HG03342 (cell line): ENCODE results near the gene ACAP3.

Experiments used
- ATAC-seq: cut with Tn5 transposase; IDR thresholded peaks from one replicate; pipeline ENCODE4 v1.9.1; 2021; ENCODE audit warnings: mild to moderate bottlenecking, moderate library complexity; ENCODE audit not compliant: unreplicated experiment

ACAP3 gene

DNA sequence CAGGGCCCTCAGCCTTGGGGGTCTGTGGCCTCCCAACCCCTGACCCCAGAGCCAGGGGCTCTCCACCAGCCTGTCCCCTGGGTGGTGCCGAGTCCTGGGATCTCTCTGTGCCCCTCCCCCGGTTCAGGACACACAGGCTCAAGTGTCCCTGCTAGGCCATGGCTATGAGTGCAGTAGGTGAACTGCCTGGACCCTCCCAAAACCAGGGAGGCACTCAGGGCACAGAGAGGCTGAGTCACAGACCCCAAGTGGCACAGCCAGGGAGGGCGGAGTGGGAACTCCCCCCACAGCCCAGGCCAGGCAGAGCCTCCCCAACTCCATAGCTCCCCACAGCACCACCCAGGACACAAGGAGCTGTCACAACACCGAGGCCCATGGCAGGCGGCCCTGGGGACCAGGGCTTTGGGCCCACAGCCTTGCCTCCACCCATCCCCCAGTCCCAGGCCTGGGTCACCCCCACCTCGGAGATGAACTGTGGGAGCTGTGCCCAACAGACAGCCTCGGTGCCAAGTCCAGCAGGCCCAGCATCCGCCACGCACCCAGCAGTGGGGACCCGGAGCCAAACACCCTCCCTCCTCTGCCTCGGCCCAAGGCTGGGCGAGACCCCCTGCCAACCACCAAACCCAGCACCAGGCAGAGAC is 38.2 kb upstream of the ACAP3 start:
- ATAC-seq: no peak

DNA sequence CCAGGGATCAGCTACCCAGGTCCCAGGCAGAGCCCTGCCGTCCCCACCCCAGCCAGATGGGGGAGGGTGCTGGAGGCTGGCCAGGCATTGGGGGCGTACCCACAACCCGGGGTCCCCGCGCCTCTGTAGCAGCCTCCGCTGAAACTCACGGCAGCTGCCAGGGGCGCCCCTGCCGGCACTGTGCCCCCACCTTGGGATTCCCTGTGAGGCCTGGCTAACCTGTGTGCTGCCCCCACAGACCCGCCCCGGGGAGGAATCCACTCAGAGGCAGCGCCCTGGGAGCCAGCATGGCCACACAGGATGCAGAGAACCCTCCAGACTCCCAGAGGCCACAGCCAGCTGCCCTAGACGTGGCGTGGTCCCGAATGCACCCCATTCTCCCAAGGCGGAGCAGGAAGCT is 37.7 kb upstream of the ACAP3 start:
- ATAC-seq: no peak

DNA sequence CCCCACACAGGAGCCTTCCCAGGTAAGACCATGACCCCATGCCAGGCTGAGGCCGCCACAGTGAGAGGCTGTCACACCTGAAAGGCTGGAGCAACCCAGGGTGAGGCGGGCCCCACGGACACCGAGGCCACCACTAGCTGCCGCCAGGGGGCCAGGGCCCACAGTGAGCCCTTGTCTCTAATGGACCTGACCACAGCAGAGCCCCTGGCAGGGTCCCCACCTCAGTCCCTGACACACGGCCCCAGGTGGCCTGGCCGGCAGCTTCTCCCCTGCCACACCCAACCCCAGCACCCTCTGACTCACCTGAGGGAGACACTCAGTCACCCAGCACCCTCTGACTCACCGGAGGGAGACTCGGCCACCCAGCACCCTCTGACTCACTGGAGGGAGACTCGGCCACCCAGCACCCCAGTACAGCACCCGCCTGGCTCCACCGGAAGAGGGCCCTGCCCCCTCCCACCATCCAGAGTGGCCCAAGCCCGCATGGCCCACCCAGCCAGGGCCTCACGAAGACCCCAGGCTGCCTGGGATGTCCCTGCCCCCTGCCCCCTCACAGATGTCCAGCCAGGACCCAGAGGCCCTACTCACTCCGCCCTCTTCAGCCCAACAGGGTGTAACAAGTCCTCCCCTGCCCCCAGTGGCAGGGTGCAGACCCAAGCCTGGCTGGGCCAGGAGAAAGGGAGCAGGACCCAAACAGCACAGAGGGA is 37.1 kb upstream of the ACAP3 start:
- ATAC-seq: no peak

DNA sequence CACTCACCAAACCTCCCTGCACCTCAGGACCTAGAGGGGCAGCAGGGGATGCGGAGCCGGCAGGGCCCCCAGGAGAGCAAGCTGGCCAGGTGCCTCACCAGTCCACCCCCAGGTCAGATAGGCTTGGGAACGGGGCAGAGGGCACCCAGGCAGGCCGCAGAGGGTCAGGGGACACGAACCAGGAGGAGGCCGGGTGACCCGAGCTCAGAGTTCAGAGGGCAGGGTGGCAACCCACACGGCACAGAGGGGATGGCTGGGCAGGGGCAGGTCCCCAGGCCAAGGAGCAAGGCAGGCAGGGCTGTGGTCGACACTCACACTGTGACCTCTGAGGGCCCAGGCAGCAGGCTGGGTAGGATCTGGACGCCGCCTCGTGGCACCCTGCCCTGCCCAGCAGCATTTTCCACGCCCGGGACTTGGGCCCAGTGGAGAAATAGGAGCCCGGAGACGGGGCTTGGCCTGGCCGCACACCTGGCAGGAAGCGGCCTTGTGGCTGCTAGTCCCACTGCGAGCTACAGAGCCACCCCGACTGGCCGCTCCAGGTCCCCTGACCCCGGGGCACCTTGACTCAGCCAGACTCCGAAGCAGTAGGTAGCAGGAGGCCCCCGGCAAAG is 36.2 kb upstream of the ACAP3 start:
- no peak for ATAC-seq

DNA sequence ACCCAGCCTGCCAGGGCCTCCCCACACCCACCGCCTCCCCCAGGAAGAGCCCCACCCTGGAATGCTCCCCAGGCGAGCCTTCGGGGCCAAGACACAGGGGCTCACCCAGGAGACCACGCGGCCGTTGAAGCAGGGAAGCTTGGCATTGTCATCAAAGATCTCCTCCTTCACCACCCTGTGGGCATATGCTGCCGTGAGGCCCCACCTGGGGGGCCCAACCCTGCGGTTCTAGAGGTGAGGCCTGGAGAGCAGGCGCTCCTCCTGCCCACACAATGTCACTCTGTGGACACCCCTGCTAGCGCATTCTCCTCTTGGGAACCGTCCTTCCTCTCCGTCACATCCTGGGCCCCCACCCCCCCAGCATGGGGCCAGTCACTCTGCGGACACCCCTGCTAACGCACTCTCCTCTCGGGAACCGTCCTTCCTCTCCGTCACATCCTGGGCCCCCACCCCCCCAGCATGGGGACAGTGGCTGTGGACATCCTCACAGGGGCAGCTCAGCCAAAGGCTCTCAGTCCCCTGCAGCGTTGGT is 34.9 kb upstream of the ACAP3 start:
- ATAC-seq: no peak

DNA sequence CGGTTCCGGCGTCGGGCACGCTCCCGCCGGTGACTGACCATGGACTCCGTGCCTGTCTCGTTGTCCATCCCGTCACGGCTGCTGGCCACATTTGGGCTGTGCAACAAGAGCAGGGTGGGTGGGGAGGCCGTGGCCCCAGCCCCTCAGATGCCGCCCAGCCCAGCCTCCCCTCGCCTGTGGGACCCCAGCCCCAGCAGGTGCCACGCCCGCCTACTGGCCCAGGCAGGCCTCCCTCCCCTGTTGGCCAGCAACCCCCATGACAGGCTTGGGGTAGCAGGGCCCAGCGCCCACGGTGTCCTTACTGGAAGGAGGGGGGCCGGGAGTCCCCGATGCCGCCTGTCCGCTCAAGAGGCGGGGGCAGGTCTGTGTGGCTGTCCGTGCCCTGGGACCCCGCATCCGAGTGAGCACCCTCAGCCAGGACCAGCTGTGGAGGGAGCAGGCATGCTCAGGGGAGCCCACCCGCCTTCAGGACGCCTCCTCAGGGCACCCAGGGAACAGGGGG is 34.4 kb upstream of the ACAP3 start:
- ATAC-seq: no peak

DNA sequence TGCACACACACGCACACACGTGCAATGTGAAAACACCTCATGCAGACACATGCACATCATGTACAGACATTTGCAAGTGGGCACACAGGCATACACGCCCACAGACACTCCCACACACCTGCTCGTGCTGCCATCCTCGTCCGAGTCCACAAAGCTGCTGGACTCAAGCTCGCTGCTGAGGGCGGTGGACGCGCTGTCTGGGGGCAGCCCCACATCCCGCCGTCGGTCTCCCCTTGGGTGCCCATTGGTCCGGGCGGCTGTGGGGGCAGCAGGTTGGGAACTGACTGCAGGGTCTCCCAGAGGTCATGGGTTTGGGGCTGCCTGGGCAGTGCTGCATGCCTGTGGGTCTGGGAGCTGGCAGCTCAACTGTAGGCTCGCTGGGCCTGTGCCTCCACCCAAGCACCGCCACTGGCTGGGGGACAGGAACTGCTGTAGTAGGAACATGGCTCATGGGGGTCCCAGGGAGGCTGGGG is 33.9 kb upstream of the ACAP3 start:
- no peak for ATAC-seq

DNA sequence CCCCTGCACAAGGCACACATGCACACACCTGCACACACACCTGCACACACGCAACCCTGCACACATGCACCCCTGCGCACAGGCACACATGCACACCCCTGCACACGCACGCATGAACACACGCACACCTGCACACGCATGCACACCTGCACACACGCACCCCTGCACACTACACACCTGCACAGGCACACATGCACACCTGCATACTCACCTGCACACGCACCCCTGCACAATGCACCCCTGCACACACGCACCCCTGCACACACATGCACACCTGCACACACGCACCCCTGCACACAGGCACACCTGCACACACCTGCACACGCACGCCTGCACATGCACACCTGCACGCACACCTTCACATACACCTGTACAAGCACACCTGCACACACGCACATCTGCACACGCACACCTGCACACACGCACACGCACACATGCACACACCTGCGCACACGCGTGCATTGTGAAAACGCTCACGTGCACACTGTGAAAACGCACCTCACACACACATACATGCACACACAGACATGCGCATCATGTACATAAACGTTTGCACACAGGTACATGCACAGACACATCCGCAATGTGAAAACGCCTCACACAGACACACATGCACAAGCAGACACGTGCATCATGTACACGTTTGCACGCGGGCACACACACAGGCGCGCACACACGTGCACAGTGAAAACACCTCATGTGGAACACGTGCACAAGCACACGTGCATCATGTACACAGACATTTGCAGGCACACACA is 33.2 kb upstream of the ACAP3 start:
- no peak for ATAC-seq

DNA sequence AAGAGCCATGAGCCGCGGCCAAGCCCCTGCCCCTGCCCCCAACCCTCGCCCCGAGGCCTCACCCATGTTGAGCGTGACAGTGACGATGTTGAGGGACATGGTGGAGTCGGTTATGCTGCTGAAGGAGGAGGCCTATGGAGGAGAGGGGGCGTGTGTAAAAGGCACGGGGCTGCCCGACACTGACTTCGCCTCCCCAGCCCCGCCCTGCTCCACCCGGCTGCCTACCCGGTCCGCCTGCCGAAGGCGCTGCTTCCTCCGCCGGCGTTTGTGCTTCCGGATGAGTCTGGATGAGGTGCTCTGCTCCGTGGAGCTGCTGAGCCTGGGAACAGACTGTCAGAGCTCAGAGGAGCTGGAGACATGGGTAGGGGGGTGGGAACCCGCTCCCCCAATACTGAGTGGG is 32.5 kb upstream of the ACAP3 start:
- ATAC-seq: no peak

DNA sequence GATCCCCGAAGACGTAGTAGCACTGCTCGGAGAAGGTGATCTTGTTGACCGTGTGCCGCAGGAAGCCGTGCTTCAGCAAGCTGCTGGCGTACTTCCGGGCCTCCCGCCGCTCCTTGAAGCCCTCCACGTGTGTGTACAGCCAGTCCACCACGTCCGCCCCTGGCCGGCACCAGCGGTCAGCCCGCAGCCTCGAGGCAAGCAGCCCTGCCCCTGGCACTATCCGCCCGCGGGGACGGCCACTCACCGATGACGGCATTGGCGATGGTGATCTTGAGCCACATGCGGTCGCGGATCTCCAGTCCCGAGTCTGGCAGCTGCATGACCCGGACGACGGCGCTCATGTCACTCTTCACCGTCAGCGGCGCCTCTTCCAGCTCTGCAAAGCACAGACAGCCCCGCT is 30.5 kb upstream of the ACAP3 start:
- no peak for ATAC-seq

DNA sequence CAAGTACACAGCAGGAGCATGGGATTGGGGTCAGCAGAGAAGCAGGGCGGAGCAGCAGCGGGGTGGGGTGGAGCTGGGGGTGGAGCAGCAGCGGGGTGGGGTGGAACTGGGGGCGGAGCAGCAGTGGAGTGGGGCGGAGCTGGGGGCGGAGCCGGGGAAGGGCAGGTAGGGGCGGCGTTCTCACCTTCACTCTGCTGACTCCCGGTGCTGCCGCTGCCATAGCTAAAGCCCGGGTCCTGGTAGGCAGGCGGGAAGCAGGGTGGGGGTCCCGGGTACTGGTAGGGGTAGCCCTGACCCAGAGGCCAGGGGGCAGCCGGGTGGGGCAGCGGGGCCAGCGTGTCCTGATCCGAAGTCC is 30.0 kb upstream of the ACAP3 start:
- ATAC-seq: no peak

DNA sequence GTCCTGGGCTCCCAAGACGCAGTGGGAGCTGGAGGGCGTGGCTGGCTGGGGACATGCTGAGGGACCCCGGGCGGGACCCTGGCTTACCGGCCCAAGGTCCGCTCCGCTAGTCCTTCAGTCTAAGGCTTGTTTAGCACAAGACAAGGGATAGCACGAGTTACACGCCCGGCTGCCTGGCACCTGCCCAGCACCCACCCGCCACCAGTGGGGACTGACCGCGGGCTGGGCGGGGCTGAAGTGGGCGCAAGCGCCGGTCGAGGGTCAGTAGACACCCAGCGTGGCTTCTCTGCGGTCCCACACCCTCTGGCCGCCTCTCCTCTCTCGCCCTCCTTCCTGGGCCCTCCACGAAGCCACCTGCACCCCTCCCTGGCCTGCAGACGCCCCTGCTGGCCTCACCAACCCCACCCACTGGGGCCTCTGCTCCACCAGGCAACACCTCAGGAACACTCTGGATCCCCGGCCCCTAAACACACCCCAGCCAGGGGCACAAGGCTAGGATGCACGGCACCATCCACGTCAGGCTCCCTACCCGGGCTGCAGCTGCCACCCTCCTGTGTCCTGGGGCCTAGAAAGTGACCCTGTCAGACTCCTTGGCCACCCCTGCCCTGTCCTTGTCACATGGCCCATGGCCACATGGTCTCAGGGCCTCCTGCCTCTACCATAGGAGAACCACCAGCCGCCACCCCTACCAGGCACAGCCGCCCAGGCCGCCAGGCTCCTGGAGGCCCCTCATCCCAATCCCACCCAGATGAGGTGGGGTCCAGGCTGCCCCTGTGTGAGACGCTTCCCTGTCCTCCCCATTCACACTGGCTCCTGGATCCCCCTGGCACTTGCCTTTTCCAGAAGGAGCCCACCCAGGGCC is 29.4 kb upstream of the ACAP3 start:
- no peak for ATAC-seq

DNA sequence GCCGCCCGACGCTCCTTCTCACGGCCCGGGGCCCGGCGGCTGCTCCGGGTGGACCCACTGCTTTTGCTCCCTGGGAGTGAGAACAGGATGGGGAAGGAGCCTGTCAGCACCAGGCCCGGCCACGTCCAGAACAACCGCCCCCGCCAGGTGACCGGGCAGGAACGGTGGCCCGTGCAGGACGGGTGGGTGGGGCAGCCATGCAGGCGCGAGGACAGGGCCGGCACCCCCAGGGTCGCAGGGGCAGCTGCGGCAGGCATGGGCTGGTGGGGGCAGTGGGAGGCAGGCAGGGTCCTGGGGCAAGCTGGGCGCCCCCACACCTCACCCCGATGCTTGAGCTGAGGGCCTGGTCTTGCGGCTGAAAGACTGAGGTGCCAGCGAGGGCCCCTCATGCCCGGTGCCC is 28.7 kb upstream of the ACAP3 start:
- no peak for ATAC-seq

DNA sequence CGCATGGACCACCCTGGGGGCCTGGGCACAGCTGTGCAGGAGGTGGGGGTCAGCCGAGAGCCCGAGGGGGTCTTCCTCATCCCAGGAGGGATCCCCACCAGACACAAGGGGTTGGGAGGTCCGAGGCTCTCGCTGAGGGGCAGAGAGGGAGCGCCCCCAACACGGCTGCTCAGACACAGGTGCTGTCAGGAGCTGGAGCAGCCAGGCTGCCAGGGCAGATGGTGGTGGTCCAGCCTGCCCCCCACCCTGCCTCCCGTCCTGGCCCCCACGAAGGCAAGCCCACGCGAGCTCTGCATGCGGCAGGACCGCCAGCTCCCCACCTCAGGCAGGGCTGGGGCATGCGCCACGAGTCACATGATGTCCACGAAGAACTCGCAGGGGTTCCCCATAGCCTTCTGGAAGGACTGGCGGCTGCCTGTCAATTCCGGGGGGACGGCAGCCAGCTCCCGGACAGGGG is 28.1 kb upstream of the ACAP3 start:
- no peak for ATAC-seq

DNA sequence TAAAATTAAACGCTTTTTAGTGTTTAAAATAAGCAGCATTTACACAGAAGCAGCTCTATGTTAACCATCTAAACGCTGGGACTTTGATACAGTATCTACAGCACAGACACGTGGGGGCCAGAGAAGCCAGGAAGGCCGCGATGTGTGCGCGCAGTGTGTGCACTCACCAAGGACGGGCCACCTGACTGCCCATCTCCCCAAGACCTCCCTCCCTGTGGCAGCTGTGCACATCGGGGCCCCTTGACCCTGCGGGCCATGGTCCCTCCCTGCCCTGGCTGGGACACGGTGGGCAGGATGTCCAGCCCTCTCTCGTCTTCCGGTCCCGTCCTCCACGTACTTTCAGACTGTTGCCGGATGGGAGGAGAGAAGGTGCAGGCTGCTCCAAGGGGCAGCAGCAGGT is 27.6 kb upstream of the ACAP3 start:
- no peak for ATAC-seq

DNA sequence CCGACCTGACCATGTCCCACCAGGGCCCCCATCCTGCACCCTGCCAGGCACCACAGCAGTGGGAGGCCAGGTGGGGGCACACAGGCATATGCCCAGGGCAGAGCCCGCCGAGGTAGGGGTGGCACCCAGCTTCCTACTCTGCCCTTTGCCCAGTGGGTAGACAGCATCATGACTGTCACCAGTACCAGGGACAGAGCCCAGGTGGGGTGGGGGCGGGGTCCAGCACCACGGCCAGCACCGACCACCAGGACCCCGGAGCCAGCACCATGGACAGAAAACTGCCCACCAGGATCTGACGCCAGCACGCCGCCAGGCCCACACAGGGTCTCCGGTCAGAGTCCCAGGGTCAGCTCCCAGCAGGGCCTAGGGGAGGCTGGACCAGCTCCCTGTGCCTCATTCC is 27.1 kb upstream of the ACAP3 start:
- no peak for ATAC-seq

DNA sequence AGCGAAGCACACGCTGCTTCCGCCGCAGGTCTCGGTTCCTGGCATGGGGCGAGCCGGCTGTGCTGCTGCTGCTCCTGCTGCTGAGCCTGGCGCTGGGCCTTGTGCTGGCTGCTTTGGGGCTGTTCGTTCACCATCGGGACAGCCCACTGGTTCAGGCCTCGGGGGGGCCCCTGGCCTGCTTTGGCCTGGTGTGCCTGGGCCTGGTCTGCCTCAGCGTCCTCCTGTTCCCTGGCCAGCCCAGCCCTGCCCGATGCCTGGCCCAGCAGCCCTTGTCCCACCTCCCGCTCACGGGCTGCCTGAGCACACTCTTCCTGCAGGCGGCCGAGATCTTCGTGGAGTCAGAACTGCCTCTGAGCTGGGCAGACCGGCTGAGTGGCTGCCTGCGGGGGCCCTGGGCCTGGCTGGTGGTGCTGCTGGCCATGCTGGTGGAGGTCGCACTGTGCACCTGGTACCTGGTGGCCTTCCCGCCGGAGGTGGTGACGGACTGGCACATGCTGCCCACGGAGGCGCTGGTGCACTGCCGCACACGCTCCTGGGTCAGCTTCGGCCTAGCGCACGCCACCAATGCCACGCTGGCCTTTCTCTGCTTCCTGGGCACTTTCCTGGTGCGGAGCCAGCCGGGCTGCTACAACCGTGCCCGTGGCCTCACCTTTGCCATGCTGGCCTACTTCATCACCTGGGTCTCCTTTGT is 26.0 kb upstream of the ACAP3 start:
- no peak for ATAC-seq

DNA sequence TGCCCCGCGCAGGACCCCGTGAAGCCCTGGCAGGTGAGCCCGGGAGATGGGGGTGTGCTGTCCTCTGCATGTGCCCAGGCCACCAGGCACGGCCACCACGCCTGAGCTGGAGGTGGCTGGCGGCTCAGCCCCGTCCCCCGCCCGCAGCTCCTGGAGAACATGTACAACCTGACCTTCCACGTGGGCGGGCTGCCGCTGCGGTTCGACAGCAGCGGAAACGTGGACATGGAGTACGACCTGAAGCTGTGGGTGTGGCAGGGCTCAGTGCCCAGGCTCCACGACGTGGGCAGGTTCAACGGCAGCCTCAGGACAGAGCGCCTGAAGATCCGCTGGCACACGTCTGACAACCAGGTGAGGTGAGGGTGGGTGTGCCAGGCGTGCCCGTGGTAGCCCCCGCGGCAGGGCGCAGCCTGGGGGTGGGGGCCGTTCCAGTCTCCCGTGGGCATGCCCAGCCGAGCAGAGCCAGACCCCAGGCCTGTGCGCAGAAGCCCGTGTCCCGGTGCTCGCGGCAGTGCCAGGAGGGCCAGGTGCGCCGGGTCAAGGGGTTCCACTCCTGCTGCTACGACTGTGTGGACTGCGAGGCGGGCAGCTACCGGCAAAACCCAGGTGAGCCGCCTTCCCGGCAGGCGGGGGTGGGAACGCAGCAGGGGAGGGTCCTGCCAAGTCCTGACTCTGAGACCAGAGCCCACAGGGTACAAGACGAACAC is 25.2 kb upstream of the ACAP3 start:
- ATAC-seq: no peak
